Urinary bladder (tissue), 4 donors: ENCODE results near the gene TDRD9. TPM values are rescaled to one million over a fixed set of nuclear protein-coding genes. Genes with fewer than 3 reads are reported as not detected.
A peak's percentile ranks its signal among the peaks of the same experiment; 100 is the strongest.
"Not testable (repeated sequence)": the region's sequence is repeated elsewhere in the genome, so short reads cannot be mapped to it uniquely, and the experiment has no call there.

Source experiments
- DNase-seq: peaks from one replicate; pipeline ENCODE4 v3.0.0-alpha.2; 2015; ENCODE audit errors: extremely low spot score
- H3K27ac ChIP-seq: one replicate; pipeline ENCODE4 v1.5.1; 2013; ENCODE audit warnings: low read depth, mild to moderate bottlenecking, moderate library complexity
- H3K36me3 ChIP-seq: one replicate; pipeline ENCODE4 v1.6.1; 2013; ENCODE audit warnings: mild to moderate bottlenecking, moderate library complexity; ENCODE audit not compliant: insufficient read depth
- H3K4me1 ChIP-seq: one replicate; pipeline ENCODE4 v1.6.1; 2013; ENCODE audit warnings: mild to moderate bottlenecking, moderate library complexity; ENCODE audit not compliant: insufficient read depth
- H3K4me3 ChIP-seq: one replicate; pipeline ENCODE4 v1.5.1; 2013; ENCODE audit warnings: low read depth, low read length
- WGBS: extraction: QIAGEN DNeasy Blood & Tissue Kit; methylation state at CpG from one replicate; pipeline ENCODE4 v1.1.7; 2013; 5-methylcytosine and 5-hydroxymethylcytosine counted together
- polyA plus RNA-seq: library from polyadenylated mRNA; stranded (reverse); fragments of 200-250 nt; gene quantifications from one replicate; pipeline ENCODE4 v1.2.3, GENCODE V29; 2013
- total RNA-seq: library from RNA; depleted of rRNA; stranded (reverse); fragments of >200 nt; gene quantifications from one replicate; pipeline ENCODE4 v1.2.3, GENCODE V29; 2014
- donor health status: healthy with polysubstance abuse.
- donor health status: healthy.

The TDRD9 gene
- total and polyA plus RNA-seq, 2 donors = 0.95 to 2.4 TPM

GRCh38 chr14:103899316-103899715 lies 28.9 kb upstream of the TDRD9 start:
- Histone ChIP-seq H3K36me3 (no peaks in the 10 kb centered on the region), H3K27ac (no peak overlapping the region), H3K4me1 (no peaks in the 10 kb centered on the region), H3K4me3 (no peak overlapping the region)
- WGBS = 79% methylated on average over 13 of the region's 13 CpGs
- no peak for DNase-seq

GRCh38 chr14:103899833-103900232 lies 28.4 kb upstream of the TDRD9 start:
- WGBS = 93% methylated on average over 14 of the region's 14 CpGs
- no peaks in the 10 kb centered on the region for H3K36me3 ChIP-seq
- no peaks in the 10 kb centered on the region for H3K4me1 ChIP-seq
- DNase-seq = no peak
- H3K27ac ChIP-seq = no peak overlapping the region
- H3K4me3 ChIP-seq = no peak overlapping the region

GRCh38 chr14:103904493-103905107 lies 23.7 kb upstream of the TDRD9 start:
- H3K4me1 ChIP-seq = no peaks in the 10 kb centered on the region
- no peak overlapping the region for H3K27ac ChIP-seq
- DNase-seq = no peak
- H3K36me3 ChIP-seq = no peaks in the 10 kb centered on the region
- no peak overlapping the region for H3K4me3 ChIP-seq
- WGBS = 88% methylated on average over 2 of the region's 2 CpGs

DNA sequence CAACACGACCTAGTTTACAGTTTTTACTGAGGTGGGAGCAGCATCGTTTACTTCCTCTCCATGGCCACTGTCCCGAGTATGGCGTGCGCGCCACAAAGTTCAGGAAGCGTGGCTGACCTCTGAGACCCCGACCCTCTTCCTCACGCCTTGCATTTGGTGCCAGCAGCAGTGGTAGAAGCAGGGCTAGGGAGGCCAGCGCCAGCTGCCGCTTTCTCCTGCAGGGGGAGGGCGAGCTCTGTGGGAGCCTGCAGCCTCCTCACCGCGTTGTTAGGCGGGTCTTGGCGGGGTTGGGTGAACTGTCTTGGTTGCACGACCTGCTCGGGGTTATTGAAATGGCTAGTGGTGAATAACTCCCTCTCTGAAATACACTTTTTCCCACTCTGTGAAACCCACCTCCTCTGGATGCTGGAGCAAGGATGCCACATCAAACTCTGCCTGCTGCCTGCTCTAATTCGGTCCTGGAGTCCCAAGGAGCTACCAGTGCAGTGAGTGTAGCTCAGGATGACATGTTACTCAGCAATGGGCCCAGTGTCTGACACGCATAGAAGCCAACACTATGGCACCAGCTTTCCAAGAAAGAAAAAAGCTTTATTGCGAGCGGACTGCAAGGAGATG lies 22.3 kb upstream of the TDRD9 start:
- WGBS = 52% methylated on average over 22 of the region's 22 CpGs
- no peak for DNase-seq
- Histone ChIP-seq H3K36me3 (no peaks in the 10 kb centered on the region), H3K4me3 (no peak overlapping the region), H3K4me1 (no peaks in the 10 kb centered on the region), H3K27ac (no peak overlapping the region)

DNA sequence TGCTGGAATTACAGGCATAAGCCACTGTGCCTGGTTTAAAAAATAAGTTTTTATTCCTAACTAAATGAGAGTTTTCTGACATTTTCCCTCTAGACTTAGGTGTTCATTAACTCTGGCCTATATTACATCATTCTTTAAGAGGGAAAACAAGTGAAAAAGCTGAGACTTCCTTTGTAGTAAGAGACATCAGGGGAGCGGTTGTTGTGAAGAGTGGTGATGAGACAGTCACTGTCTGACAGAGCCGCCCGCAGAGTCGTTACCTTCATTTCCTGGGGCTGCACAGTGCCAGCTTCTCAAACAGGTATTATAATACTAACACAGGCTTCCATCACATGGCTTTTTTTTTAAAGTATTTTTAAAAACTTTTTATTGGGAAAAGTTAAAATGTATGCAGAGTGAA lies 19.7 kb upstream of the TDRD9 start:
- no peak for DNase-seq
- Histone ChIP-seq H3K36me3 (no peaks in the 10 kb centered on the region), H3K27ac (no peak overlapping the region), H3K4me1 (no peaks in the 10 kb centered on the region), H3K4me3 (no peak overlapping the region)
- WGBS = 96% methylated on average over 4 of the region's 4 CpGs

DNA sequence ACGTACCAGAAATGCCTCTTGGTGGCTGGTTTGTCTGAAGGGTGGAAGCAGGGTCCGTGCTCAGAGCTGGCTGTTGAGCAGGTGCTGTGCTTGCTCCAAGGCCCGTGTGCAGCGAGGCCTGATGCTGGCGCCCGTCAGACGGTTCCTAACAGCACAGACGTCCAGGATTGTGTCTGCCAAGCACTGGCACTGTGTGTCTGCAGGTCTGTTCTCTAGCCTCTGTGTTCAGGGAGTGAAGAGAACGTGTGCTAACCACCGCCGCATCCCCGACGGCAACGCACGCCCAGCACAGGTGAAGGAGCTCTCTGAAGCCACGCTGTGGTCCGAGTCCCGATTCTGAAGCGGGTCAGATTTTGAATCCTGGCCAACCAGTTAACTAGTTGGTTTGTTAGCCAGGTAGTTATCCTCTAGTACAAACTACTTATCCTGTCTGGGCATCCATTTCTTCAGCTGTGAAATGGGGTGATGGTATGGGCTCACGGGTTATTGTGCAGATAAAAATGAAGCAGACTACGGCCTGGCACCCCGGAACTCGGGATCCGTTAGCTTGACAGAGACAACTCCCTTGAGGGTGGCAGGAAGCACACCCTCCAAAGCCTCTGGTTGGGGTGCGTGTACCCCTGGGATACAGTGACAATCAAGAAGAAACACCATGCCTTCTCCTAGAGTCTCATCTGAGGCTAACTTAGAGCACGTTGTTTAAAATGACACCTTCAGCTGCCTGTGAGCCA lies 18.6 kb upstream of the TDRD9 start:
- H3K27ac ChIP-seq = no peak overlapping the region
- DNase-seq = no peak
- 80% methylated on average over 26 of the region's 26 CpGs for WGBS
- H3K4me3 ChIP-seq = no peak overlapping the region
- H3K36me3 ChIP-seq = no peaks in the 10 kb centered on the region
- H3K4me1 ChIP-seq = no peaks in the 10 kb centered on the region

- DNase-seq = peak; percentile 60
- Histone ChIP-seq H3K4me3 (no peak overlapping the region), H3K4me1 (no peaks in the 10 kb centered on the region), H3K36me3 (no peaks in the 10 kb centered on the region), H3K27ac (no peak overlapping the region)
- 25% methylated on average over 20 of the region's 20 CpGs for WGBS
Measured at GRCh38 chr14:103910262-103910935, 17.9 kb upstream of the TDRD9 start.

DNA sequence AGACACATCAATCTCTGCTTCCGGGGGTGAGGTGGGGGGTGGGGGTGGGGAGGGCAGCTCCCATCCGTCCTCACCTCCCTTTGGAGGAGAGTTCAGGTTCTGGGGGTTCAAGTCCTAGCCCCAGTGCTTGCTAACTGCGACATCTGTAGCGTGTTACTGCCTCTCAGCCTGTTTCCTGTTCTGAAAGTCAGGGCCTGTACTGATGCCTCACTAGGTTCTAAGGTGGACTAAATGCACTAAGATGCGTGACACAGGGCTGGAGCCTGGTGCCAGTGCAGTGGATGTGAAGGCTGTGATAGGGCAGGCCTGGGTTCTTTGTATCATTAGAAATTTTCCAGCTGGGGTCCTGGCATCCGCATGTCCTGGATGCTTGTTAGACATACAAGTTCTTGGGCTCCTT lies 17.3 kb upstream of the TDRD9 start:
- 74% methylated on average over 6 of the region's 6 CpGs for WGBS
- H3K27ac ChIP-seq = no peak overlapping the region

GRCh38 chr14:103915616-103916015 lies 12.6 kb upstream of the TDRD9 start:
- no peaks in the 10 kb centered on the region for H3K36me3 ChIP-seq
- no peaks in the 10 kb centered on the region for H3K4me1 ChIP-seq
- H3K4me3 ChIP-seq = no peak overlapping the region
- DNase-seq = no peak
- H3K27ac ChIP-seq = no peak overlapping the region
- 92% methylated on average over 6 of the region's 6 CpGs for whole genome bisulfite sequencing

More for the DNA sequence above, 17.3 kb upstream of the TDRD9 start:
- DNase-seq = no peak
- Histone ChIP-seq H3K36me3 (no peaks in the 10 kb centered on the region), H3K4me1 (no peaks in the 10 kb centered on the region), H3K4me3 (no peak overlapping the region)

GRCh38 chr14:103916636-103917262 lies 11.5 kb upstream of the TDRD9 start:
- Histone ChIP-seq H3K4me3 (no peak overlapping the region), H3K4me1 (no peaks in the 10 kb centered on the region), H3K36me3 (no peaks in the 10 kb centered on the region), H3K27ac (no peak overlapping the region)
- 70% methylated on average over 14 of the region's 14 CpGs for WGBS
- DNase-seq = no peak

GRCh38 chr14:103920981-103921854 lies 7.0 kb upstream of the TDRD9 start:
- H3K4me1 ChIP-seq = no peaks in the 10 kb centered on the region
- WGBS = under 1% methylated on average over 58 of the region's 58 CpGs

DNA sequence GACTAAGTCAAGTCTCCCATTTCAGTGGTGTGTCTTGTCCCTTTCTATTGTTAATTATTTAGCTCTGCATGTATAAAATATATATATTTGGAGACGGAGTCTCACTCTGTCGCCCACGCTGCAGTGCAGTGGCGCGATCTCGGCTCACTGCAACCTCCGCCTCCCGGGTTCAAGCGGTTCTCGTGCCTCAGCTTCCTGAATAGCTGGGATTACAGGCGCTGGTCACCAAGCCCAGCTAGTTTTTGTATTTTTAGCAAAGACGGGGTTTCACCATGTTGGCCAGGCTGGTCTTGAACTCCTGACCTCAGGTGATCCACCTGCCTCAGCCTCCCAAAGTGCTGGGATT lies 6.4 kb upstream of the TDRD9 start:
- 66% methylated on average over 12 of the region's 12 CpGs for WGBS
- not testable (repeated sequence) for H3K36me3 ChIP-seq, H3K4me1 ChIP-seq, DNase-seq, H3K27ac ChIP-seq, H3K4me3 ChIP-seq

More at GRCh38 chr14:103920981-103921854, 7.0 kb upstream of the TDRD9 start:
- H3K27ac ChIP-seq = peak overlapping the region; percentile 70
- peak; percentile 58 for DNase-seq
- peak overlapping the region; percentile 79 for H3K4me3 ChIP-seq
- no peaks in the 10 kb centered on the region for H3K36me3 ChIP-seq

DNA sequence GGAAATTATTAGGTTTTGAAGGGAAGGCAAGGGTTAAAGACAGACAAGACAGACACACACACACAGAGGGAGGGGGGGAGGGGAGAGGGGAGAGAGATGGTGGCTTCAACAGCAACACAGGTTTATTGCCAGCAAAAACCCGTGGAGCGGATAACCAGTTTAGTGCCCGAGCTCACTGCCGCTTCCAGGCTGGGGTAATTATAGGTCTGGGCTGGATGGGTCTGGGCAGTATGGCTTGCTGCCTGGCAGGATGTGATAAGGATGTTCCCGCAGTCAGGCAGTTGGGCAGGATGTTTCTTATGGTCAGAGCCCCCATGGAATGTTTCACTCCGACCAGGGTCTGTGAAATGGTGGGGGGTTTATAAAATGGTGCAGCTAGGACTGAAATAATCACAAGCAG lies 4.4 kb upstream of the TDRD9 start:
- H3K36me3 ChIP-seq = no peaks in the 10 kb centered on the region
- no peak overlapping the region for H3K27ac ChIP-seq
- H3K4me1 ChIP-seq = no peaks in the 10 kb centered on the region
- DNase-seq = no peak
- 2% methylated on average over 6 of the region's 6 CpGs for WGBS
- no peak overlapping the region for H3K4me3 ChIP-seq
